ENCODE data around the gene SEC14L5.

The SEC14L5 gene

GRCh38 chr16:5018793-5019192 is 60.7 kb downstream of the SEC14L5 start:
- no peak for TF ChIP-seq EZH2phosphoT487 (IDR thresholded peaks at IDR 0.05; ENCODE audit: low read depth)
- TF ChIP-seq, protein P1, sequence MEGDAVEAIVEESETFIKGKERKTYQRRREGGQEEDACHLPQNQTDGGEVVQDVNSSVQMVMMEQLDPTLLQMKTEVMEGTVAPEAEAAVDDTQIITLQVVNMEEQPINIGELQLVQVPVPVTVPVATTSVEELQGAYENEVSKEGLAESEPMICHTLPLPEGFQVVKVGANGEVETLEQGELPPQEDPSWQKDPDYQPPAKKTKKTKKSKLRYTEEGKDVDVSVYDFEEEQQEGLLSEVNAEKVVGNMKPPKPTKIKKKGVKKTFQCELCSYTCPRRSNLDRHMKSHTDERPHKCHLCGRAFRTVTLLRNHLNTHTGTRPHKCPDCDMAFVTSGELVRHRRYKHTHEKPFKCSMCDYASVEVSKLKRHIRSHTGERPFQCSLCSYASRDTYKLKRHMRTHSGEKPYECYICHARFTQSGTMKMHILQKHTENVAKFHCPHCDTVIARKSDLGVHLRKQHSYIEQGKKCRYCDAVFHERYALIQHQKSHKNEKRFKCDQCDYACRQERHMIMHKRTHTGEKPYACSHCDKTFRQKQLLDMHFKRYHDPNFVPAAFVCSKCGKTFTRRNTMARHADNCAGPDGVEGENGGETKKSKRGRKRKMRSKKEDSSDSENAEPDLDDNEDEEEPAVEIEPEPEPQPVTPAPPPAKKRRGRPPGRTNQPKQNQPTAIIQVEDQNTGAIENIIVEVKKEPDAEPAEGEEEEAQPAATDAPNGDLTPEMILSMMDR (IDR thresholded peaks at IDR 0.05; ENCODE audit: low read depth, low read length) = no peak
- Histone ChIP-seq H3K27ac (ENCODE audit: low read length) (no peak overlapping the region), H3K36me3 (replicated peaks; ENCODE audit: low read depth, low read length) (no peaks in the 10 kb centered on the region), H3K9me3 (ENCODE audit: insufficient read depth, low read length) (no peaks in the 10 kb centered on the region), H3K79me2 (ENCODE audit: low read length) (no peaks in the 10 kb centered on the region), H2AFZ (ENCODE audit: low read depth, low read length) (no peak overlapping the region), H3K4me1 (ENCODE audit: low read length) (no peaks in the 10 kb centered on the region), H3K9ac (ENCODE audit: low read length) (no peak overlapping the region), H3K27me3 (ENCODE audit: low read depth, low read length) (no peaks in the 10 kb centered on the region), H3K4me2 (ENCODE audit: low read length) (no peak overlapping the region), H4K20me1 (ENCODE audit: insufficient read depth, low read length) (no peaks in the 10 kb centered on the region), H3K4me3 (ENCODE audit: low read length) (no peak overlapping the region)

DNA sequence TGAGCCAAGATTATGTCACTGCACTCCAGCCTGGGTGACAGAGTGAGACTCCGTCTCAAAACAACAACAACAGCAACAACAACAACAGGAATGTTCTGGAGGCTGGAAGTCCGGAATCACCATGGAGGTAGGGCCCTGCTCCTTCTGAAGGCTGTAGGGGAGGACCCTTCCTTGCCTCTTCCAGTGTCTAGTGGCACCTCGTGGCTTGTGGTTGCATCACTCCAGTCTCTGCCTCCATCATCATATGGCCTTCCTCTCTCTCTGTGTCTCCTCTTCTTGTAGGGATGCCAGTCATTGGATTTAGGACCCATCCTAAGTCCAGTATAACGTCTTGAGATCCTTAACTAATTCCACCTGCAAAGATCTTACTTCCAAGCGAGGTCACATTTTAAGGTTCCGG is 61.6 kb downstream of the SEC14L5 start:
- no peaks in the 10 kb centered on the region for H3K27me3 ChIP-seq (ENCODE audit: low read depth, low read length)
- no peaks in the 10 kb centered on the region for H3K79me2 ChIP-seq (ENCODE audit: low read length)
- TF ChIP-seq EZH2phosphoT487 (IDR thresholded peaks at IDR 0.05; ENCODE audit: low read depth) = no peak
- TF ChIP-seq, protein P1 (IDR thresholded peaks at IDR 0.05; ENCODE audit: low read depth, low read length) = no peak
- H2AFZ ChIP-seq (ENCODE audit: low read depth, low read length) = no peak overlapping the region
- no peaks in the 10 kb centered on the region for H3K36me3 ChIP-seq (replicated peaks; ENCODE audit: low read depth, low read length)
- no peak overlapping the region for H3K4me3 ChIP-seq (ENCODE audit: low read length)
- no peak overlapping the region for H3K27ac ChIP-seq (ENCODE audit: low read length)
- H3K9me3 ChIP-seq (ENCODE audit: insufficient read depth, low read length) = no peaks in the 10 kb centered on the region
- H3K9ac ChIP-seq (ENCODE audit: low read length) = no peak overlapping the region
- H3K4me2 ChIP-seq (ENCODE audit: low read length) = no peak overlapping the region
- H3K4me1 ChIP-seq (ENCODE audit: low read length) = peaks cover under 1% of the 10 kb centered on the region; the same call in 1 of the 2 replicates
- H4K20me1 ChIP-seq (ENCODE audit: insufficient read depth, low read length) = no peaks in the 10 kb centered on the region

DNA sequence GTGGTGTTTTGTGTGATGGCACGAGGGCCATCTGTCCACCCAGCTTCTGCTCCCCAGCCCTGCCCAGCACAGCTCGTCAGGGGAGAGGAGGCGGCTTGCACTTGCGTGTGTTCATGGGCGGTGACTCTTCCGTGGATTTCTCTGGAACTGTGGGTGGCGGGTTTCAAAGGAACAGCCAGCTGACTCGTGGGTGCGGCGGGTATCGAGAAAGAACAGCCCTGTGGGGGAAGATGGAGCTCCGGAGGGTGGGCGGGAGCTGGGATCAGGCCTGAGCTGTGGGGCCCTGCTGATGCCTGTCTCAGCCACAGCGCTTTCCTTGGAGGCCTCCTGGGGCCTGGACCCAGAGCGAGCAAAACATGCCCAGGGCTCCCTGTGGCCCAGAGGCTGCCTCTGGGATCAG is 62.4 kb downstream of the SEC14L5 start:
- no peaks in the 10 kb centered on the region for H3K27me3 ChIP-seq (ENCODE audit: low read depth, low read length)
- H3K4me1 ChIP-seq (ENCODE audit: low read length) = peaks cover 3% of the 10 kb centered on the region; the same call in 1 of the 2 replicates

DNA sequence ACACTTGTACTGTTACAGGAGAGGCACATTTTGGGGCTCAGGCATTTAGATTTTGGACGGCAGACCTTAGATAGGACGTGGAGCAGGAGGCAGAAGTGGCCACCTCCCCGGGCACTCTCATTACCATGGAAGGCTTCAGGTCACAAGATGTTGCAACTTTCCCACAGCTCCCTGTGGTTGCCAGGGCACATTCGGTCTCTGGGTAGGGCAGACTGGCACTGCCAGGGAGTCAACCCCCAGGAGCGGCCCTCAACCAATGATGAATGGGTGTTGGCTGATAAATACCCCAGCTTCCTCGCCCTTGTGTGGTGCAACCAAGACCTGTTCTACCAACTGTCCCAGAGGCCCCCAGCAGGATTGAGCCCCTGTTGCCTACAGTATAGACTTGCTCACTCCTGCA is 64.4 kb downstream of the SEC14L5 start:
- Histone ChIP-seq H3K27me3 (ENCODE audit: low read depth, low read length) (no peaks in the 10 kb centered on the region), H3K79me2 (ENCODE audit: low read length) (no peaks in the 10 kb centered on the region), H3K9me3 (ENCODE audit: insufficient read depth, low read length) (no peaks in the 10 kb centered on the region), H3K4me2 (ENCODE audit: low read length) (no peak overlapping the region), H3K27ac (ENCODE audit: low read length) (no peak overlapping the region), H2AFZ (ENCODE audit: low read depth, low read length) (no peak overlapping the region), H3K4me3 (ENCODE audit: low read length) (no peak overlapping the region), H3K4me1 (ENCODE audit: low read length) (peaks cover 3% of the 10 kb centered on the region; the same call in 1 of the 2 replicates), H4K20me1 (ENCODE audit: insufficient read depth, low read length) (no peaks in the 10 kb centered on the region), H3K36me3 (replicated peaks; ENCODE audit: low read depth, low read length) (no peaks in the 10 kb centered on the region), H3K9ac (ENCODE audit: low read length) (no peak overlapping the region)
- TF ChIP-seq, protein P1 (IDR thresholded peaks at IDR 0.05; ENCODE audit: low read depth, low read length) = no peak
- no peak for TF ChIP-seq EZH2phosphoT487 (IDR thresholded peaks at IDR 0.05; ENCODE audit: low read depth)

More for the DNA sequence above, 62.4 kb downstream of the SEC14L5 start:
- Histone ChIP-seq H3K27ac (ENCODE audit: low read length) (no peak overlapping the region), H3K79me2 (ENCODE audit: low read length) (no peaks in the 10 kb centered on the region), H3K9me3 (ENCODE audit: insufficient read depth, low read length) (no peaks in the 10 kb centered on the region), H3K4me2 (ENCODE audit: low read length) (no peak overlapping the region), H2AFZ (ENCODE audit: low read depth, low read length) (no peak overlapping the region), H4K20me1 (ENCODE audit: insufficient read depth, low read length) (no peaks in the 10 kb centered on the region), H3K36me3 (replicated peaks; ENCODE audit: low read depth, low read length) (no peaks in the 10 kb centered on the region), H3K4me3 (ENCODE audit: low read length) (no peak overlapping the region), H3K9ac (ENCODE audit: low read length) (no peak overlapping the region)
- TF ChIP-seq, protein P1 (IDR thresholded peaks at IDR 0.05; ENCODE audit: low read depth, low read length) = no peak
- no peak for TF ChIP-seq EZH2phosphoT487 (IDR thresholded peaks at IDR 0.05; ENCODE audit: low read depth)

All from OCI-LY3 (cell line).